ENCODE data around the gene WWTR1. TPM values are rescaled to one million over a fixed set of nuclear protein-coding genes. Genes with fewer than 3 reads are reported as not detected.

WWTR1 gene
- total and polyA plus RNA-seq, 2 experiments from 2014 or later: 25.1 to 26.2 TPM

DNA sequence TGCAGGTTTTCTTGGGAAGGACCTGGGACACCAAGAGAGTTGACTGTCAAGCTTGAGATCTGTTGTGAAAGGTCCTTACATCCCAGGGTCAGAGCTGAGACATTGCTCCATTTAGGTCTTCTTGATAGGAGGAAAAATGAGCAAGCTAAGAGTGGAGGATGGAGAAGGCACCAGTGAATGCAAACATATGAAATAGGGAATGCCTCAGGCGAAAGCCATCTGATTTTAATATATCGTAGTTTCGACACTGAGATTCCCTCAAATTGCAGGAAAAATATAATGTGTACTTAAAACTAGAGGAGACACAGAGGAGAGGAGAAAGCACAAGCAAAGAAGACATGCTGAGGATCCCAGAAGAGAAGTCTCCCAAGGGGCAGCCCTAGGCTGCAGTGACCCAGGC lies 97.8 kb downstream of the WWTR1 start:
- H3K4me2 ChIP-seq: no peak overlapping the region
- no peaks in the 10 kb centered on the region for H3K36me3 ChIP-seq (ENCODE audit: insufficient read depth)
- DNase-seq (ENCODE audit: low spot score) (no peak), ATAC-seq (no peak)
- Mint-ChIP-seq H3K4me3 (no peak overlapping the region), H3K9me3 (no peaks in the 10 kb centered on the region), H3K27me3 (ENCODE audit: insufficient read depth, low read depth, poor library complexity) (peaks cover 2% of the 10 kb centered on the region), H3K4me1 (peaks cover 35% of the 10 kb centered on the region), H3K27ac (no peak overlapping the region), H3K36me3 (ENCODE audit: low read depth) (no peaks in the 10 kb centered on the region)
- H3K27me3 ChIP-seq (ENCODE audit: insufficient read depth): no peaks in the 10 kb centered on the region
- no peaks in the 10 kb centered on the region for H4K20me1 ChIP-seq (replicated peaks; ENCODE audit: insufficient read depth)
- H2AFZ ChIP-seq: no peak overlapping the region
- H3K4me3 ChIP-seq: no peak overlapping the region
- peaks cover 59% of the 10 kb centered on the region for H3K79me2 ChIP-seq (replicated peaks; ENCODE audit: insufficient read depth)
- H3K9me2 ChIP-seq (ENCODE audit: insufficient read depth): no peaks in the 10 kb centered on the region
- H3K4me1 ChIP-seq (ENCODE audit: insufficient read depth): peaks cover 42% of the 10 kb centered on the region
- TF ChIP-seq CREB1 (CRISPR knock-in tag; IDR thresholded peaks at IDR 0.05; ENCODE audit: low read depth) (no peak), ETS1 (IDR thresholded peaks at IDR 0.05) (no peak), STAT1 (IDR thresholded peaks at IDR 0.05; ENCODE audit: unreplicated experiment) (no peak), EZH2phosphoT487 (IDR thresholded peaks at IDR 0.05; ENCODE audit: unreplicated experiment) (no peak), JUNB (IDR thresholded peaks at IDR 0.05; ENCODE audit: unreplicated experiment) (no peak)
- TF ChIP-seq, protein P1, sequence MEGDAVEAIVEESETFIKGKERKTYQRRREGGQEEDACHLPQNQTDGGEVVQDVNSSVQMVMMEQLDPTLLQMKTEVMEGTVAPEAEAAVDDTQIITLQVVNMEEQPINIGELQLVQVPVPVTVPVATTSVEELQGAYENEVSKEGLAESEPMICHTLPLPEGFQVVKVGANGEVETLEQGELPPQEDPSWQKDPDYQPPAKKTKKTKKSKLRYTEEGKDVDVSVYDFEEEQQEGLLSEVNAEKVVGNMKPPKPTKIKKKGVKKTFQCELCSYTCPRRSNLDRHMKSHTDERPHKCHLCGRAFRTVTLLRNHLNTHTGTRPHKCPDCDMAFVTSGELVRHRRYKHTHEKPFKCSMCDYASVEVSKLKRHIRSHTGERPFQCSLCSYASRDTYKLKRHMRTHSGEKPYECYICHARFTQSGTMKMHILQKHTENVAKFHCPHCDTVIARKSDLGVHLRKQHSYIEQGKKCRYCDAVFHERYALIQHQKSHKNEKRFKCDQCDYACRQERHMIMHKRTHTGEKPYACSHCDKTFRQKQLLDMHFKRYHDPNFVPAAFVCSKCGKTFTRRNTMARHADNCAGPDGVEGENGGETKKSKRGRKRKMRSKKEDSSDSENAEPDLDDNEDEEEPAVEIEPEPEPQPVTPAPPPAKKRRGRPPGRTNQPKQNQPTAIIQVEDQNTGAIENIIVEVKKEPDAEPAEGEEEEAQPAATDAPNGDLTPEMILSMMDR (conservative IDR thresholded peaks at IDR 0.05; ENCODE audit: low read depth in 2 of 2): no peak
- TF ChIP-seq, protein P2, sequence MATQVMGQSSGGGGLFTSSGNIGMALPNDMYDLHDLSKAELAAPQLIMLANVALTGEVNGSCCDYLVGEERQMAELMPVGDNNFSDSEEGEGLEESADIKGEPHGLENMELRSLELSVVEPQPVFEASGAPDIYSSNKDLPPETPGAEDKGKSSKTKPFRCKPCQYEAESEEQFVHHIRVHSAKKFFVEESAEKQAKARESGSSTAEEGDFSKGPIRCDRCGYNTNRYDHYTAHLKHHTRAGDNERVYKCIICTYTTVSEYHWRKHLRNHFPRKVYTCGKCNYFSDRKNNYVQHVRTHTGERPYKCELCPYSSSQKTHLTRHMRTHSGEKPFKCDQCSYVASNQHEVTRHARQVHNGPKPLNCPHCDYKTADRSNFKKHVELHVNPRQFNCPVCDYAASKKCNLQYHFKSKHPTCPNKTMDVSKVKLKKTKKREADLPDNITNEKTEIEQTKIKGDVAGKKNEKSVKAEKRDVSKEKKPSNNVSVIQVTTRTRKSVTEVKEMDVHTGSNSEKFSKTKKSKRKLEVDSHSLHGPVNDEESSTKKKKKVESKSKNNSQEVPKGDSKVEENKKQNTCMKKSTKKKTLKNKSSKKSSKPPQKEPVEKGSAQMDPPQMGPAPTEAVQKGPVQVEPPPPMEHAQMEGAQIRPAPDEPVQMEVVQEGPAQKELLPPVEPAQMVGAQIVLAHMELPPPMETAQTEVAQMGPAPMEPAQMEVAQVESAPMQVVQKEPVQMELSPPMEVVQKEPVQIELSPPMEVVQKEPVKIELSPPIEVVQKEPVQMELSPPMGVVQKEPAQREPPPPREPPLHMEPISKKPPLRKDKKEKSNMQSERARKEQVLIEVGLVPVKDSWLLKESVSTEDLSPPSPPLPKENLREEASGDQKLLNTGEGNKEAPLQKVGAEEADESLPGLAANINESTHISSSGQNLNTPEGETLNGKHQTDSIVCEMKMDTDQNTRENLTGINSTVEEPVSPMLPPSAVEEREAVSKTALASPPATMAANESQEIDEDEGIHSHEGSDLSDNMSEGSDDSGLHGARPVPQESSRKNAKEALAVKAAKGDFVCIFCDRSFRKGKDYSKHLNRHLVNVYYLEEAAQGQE (IDR thresholded peaks at IDR 0.05; ENCODE audit: unreplicated experiment): no peak
- H3K27ac ChIP-seq (ENCODE audit: low read depth): no peak overlapping the region
- no peaks in the 10 kb centered on the region for H3F3A ChIP-seq (replicated peaks; ENCODE audit: low read depth)

GRCh38 chr3:149559525-149559924 lies 98.3 kb downstream of the WWTR1 start:
- no peak overlapping the region for H3K4me3 ChIP-seq
- H3K9me3 Mint-ChIP-seq: no peaks in the 10 kb centered on the region
- H3K9me2 ChIP-seq (ENCODE audit: insufficient read depth): no peaks in the 10 kb centered on the region
- no peaks in the 10 kb centered on the region for H3F3A ChIP-seq (replicated peaks; ENCODE audit: low read depth)
- H3K27me3 ChIP-seq (ENCODE audit: insufficient read depth): no peaks in the 10 kb centered on the region
- H3K79me2 ChIP-seq (replicated peaks; ENCODE audit: insufficient read depth): peaks cover 56% of the 10 kb centered on the region
- no peaks in the 10 kb centered on the region for H3K36me3 ChIP-seq (ENCODE audit: insufficient read depth)
- no peaks in the 10 kb centered on the region for H3K36me3 Mint-ChIP-seq (ENCODE audit: low read depth)
- no peak for DNase-seq (ENCODE audit: low spot score)
- no peaks in the 10 kb centered on the region for H3K27me3 Mint-ChIP-seq (ENCODE audit: insufficient read depth, low read depth, poor library complexity)
- H3K4me1 ChIP-seq (ENCODE audit: insufficient read depth): peaks cover 45% of the 10 kb centered on the region
- no peak overlapping the region for H3K4me2 ChIP-seq
- no peak overlapping the region for H3K4me3 Mint-ChIP-seq
- H2AFZ ChIP-seq: no peak overlapping the region
- no peak overlapping the region for H3K27ac ChIP-seq (ENCODE audit: low read depth)
- H4K20me1 ChIP-seq (replicated peaks; ENCODE audit: insufficient read depth): no peaks in the 10 kb centered on the region
- H3K27ac Mint-ChIP-seq: no peak overlapping the region
- peaks cover 40% of the 10 kb centered on the region for H3K4me1 Mint-ChIP-seq
- ATAC-seq: no peak
- TF ChIP-seq ETS1 (IDR thresholded peaks at IDR 0.05) (no peak), ZNF331 (CRISPR knock-in tag; IDR thresholded peaks at IDR 0.05; ENCODE audit: low read depth) (no peak), STAT1 (IDR thresholded peaks at IDR 0.05; ENCODE audit: unreplicated experiment) (no peak), POLR2AphosphoS5 (IDR thresholded peaks at IDR 0.05; ENCODE audit: low read depth) (no peak), ZNF114 (CRISPR knock-in tag; IDR thresholded peaks at IDR 0.05) (no peak), JUNB (IDR thresholded peaks at IDR 0.05; ENCODE audit: unreplicated experiment) (no peak), EZH2phosphoT487 (IDR thresholded peaks at IDR 0.05; ENCODE audit: unreplicated experiment) (no peak)
- TF ChIP-seq, protein P2 (IDR thresholded peaks at IDR 0.05; ENCODE audit: unreplicated experiment): no peak
- TF ChIP-seq, protein P1 (conservative IDR thresholded peaks at IDR 0.05; ENCODE audit: low read depth in 2 of 2): no peak

Data from GM23338 (cell line).